ENCODE data around the gene DPEP2.
"Not testable (repeated sequence)": the region's sequence is repeated elsewhere in the genome, so short reads cannot be mapped to it uniquely, and the experiment has no call there.

The DPEP2 gene

DNA sequence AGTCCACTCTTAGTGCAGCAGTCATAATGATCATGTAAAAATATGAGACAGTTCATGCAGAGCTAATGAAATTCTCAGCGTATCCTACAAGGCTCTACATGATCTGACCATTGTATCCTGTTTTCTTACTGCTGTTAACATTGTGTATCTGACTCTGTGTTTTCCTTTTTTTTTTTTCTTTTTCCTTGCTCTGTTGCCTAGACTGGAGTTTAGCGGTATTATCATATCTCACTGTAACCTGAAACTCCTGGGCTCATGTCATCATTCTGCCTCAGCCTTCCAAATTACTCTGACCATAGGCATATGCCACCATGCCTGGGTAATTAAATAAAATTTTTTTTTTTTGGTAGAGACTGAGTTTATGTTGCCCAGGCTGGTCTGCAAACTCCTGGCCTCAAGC lies 35.9 kb upstream of the DPEP2 start:
- H4K20me1 ChIP-seq (ENCODE audit: insufficient read depth, low read length, poor library complexity, severe bottlenecking): no peaks in the 10 kb centered on the region
- TF ChIP-seq, protein P1, sequence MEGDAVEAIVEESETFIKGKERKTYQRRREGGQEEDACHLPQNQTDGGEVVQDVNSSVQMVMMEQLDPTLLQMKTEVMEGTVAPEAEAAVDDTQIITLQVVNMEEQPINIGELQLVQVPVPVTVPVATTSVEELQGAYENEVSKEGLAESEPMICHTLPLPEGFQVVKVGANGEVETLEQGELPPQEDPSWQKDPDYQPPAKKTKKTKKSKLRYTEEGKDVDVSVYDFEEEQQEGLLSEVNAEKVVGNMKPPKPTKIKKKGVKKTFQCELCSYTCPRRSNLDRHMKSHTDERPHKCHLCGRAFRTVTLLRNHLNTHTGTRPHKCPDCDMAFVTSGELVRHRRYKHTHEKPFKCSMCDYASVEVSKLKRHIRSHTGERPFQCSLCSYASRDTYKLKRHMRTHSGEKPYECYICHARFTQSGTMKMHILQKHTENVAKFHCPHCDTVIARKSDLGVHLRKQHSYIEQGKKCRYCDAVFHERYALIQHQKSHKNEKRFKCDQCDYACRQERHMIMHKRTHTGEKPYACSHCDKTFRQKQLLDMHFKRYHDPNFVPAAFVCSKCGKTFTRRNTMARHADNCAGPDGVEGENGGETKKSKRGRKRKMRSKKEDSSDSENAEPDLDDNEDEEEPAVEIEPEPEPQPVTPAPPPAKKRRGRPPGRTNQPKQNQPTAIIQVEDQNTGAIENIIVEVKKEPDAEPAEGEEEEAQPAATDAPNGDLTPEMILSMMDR (conservative IDR thresholded peaks at IDR 0.05; ENCODE audit: low read length): no peak
- no peak for TF ChIP-seq EZH2phosphoT487 (IDR thresholded peaks at IDR 0.05; ENCODE audit: borderline replicate concordance)

DNA sequence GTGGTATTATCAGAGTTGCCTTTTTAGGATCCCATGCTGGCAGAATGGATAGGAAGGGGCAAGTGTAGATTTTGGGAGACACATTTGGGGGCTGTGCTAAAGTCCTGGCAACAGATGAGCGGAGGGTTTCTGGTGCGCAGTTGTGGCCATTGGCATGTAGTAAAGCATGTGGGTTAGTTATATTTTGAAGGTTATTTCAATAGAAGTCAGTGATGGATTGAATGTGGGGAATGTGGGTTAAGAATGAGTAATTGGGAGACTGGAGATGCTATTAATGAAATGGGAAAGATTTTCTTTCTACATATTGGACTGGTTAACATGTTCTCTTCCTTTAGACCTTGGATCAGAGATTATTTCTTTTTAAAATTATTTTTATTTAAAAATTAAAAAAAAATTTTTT lies 33.8 kb upstream of the DPEP2 start:
- H3K4me3 ChIP-seq (ENCODE audit: low read length, poor library complexity, severe bottlenecking): no peak overlapping the region
- no peaks in the 10 kb centered on the region for H3K9me2 ChIP-seq (replicated peaks; ENCODE audit: low read depth, low read length)
- no peak overlapping the region for H3K4me2 ChIP-seq (ENCODE audit: low read depth, low read length, poor library complexity, severe bottlenecking)
- no peaks in the 10 kb centered on the region for H3K27me3 ChIP-seq (ENCODE audit: insufficient read depth, low read length, poor library complexity, severe bottlenecking)
- H2AFZ ChIP-seq (ENCODE audit: low read length): no peak overlapping the region
- H3K9ac ChIP-seq (ENCODE audit: low read depth, low read length, poor library complexity, severe bottlenecking): no peak overlapping the region
- H3K79me2 ChIP-seq (ENCODE audit: insufficient read depth, low read length): no peaks in the 10 kb centered on the region
- no peaks in the 10 kb centered on the region for H3K4me1 ChIP-seq (ENCODE audit: insufficient read depth, low read length, poor library complexity, severe bottlenecking)
- H3F3A ChIP-seq (ENCODE audit: low read depth): no peaks in the 10 kb centered on the region
- TF ChIP-seq EZH2phosphoT487 (IDR thresholded peaks at IDR 0.05; ENCODE audit: borderline replicate concordance): no peak
- TF ChIP-seq, protein P1 (conservative IDR thresholded peaks at IDR 0.05; ENCODE audit: low read length): no peak
- H3K36me3 ChIP-seq (ENCODE audit: insufficient read depth, low read length): no peaks in the 10 kb centered on the region
- H3K9me3 ChIP-seq (ENCODE audit: insufficient read depth, low read depth, low read length): no peaks in the 10 kb centered on the region
- no peaks in the 10 kb centered on the region for H4K20me1 ChIP-seq (ENCODE audit: insufficient read depth, low read length, poor library complexity, severe bottlenecking)

More for the DNA sequence above, 35.9 kb upstream of the DPEP2 start:
- Histone ChIP-seq H2AFZ (ENCODE audit: low read length) (no peak overlapping the region), H3K9me2 (replicated peaks; ENCODE audit: low read depth, low read length) (no peaks in the 10 kb centered on the region), H3K9me3 (ENCODE audit: insufficient read depth, low read depth, low read length) (no peaks in the 10 kb centered on the region), H3K27me3 (ENCODE audit: insufficient read depth, low read length, poor library complexity, severe bottlenecking) (no peaks in the 10 kb centered on the region), H3K79me2 (ENCODE audit: insufficient read depth, low read length) (no peaks in the 10 kb centered on the region), H3K4me3 (ENCODE audit: low read length, poor library complexity, severe bottlenecking) (no peak overlapping the region), H3K36me3 (ENCODE audit: insufficient read depth, low read length) (no peaks in the 10 kb centered on the region), H3K9ac (ENCODE audit: low read depth, low read length, poor library complexity, severe bottlenecking) (no peak overlapping the region), H3K4me2 (ENCODE audit: low read depth, low read length, poor library complexity, severe bottlenecking) (no peak overlapping the region), H3K4me1 (ENCODE audit: insufficient read depth, low read length, poor library complexity, severe bottlenecking) (no peaks in the 10 kb centered on the region), H3F3A (ENCODE audit: low read depth) (no peaks in the 10 kb centered on the region)

DNA sequence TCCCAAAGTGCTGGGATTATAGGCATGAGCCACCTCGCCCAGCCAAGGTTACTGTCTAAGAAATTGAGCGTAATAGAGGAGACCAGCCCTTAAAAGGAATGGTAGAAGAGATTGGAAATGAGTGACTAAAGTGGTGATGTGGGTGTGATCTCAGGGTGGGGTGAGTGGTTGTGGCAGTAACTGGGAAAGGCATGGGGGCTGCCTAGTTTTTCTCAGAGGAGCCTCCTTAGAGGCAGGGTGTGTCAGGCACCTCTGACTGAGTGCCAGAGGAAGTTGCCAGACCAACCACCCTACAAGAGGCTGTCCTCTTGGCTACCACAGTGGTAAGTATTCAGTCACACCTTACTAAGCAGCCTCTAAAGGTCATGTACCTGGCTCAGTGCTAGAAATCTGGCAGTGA lies 32.7 kb upstream of the DPEP2 start:
- Histone ChIP-seq H3K9me2 (replicated peaks; ENCODE audit: low read depth, low read length) (no peaks in the 10 kb centered on the region), H3K4me3 (ENCODE audit: low read length, poor library complexity, severe bottlenecking) (no peak overlapping the region), H2AFZ (ENCODE audit: low read length) (no peak overlapping the region), H3K4me2 (ENCODE audit: low read depth, low read length, poor library complexity, severe bottlenecking) (no peak overlapping the region), H3K79me2 (ENCODE audit: insufficient read depth, low read length) (no peaks in the 10 kb centered on the region), H3K4me1 (ENCODE audit: insufficient read depth, low read length, poor library complexity, severe bottlenecking) (no peaks in the 10 kb centered on the region), H3F3A (ENCODE audit: low read depth) (no peaks in the 10 kb centered on the region), H3K9me3 (ENCODE audit: insufficient read depth, low read depth, low read length) (no peaks in the 10 kb centered on the region), H3K9ac (ENCODE audit: low read depth, low read length, poor library complexity, severe bottlenecking) (no peak overlapping the region), H3K36me3 (ENCODE audit: insufficient read depth, low read length) (no peaks in the 10 kb centered on the region), H3K27me3 (ENCODE audit: insufficient read depth, low read length, poor library complexity, severe bottlenecking) (no peaks in the 10 kb centered on the region), H4K20me1 (ENCODE audit: insufficient read depth, low read length, poor library complexity, severe bottlenecking) (no peaks in the 10 kb centered on the region)
- TF ChIP-seq, protein P1 (conservative IDR thresholded peaks at IDR 0.05; ENCODE audit: low read length): no peak
- no peak for TF ChIP-seq EZH2phosphoT487 (IDR thresholded peaks at IDR 0.05; ENCODE audit: borderline replicate concordance)

DNA sequence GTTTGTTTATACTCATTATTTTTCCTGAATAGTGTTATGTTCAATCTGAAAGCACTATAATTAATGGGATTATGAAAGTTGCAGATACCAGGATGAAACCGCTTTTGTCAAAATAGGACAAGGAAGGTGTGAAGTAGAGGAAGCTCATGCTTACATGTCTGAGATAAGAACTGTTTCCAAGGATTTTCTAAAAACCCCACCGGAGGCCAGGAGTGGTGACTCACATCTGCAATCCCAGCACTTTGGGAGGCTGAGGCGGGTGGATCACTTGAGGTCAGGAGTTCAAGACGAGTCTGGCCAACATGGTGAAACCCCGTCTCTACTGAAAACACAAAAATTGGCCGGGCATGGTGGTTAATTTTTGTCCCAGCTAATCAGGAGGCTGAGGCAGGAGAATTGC lies 30.8 kb upstream of the DPEP2 start:
- not testable (repeated sequence) for H3F3A ChIP-seq (ENCODE audit: low read depth); H3K9me2 ChIP-seq (replicated peaks; ENCODE audit: low read depth, low read length); H3K9me3 ChIP-seq (ENCODE audit: insufficient read depth, low read depth, low read length); H3K79me2 ChIP-seq (ENCODE audit: insufficient read depth, low read length); H3K4me3 ChIP-seq (ENCODE audit: low read length, poor library complexity, severe bottlenecking); H3K4me1 ChIP-seq (ENCODE audit: insufficient read depth, low read length, poor library complexity, severe bottlenecking); H3K9ac ChIP-seq (ENCODE audit: low read depth, low read length, poor library complexity, severe bottlenecking); H2AFZ ChIP-seq (ENCODE audit: low read length); H3K4me2 ChIP-seq (ENCODE audit: low read depth, low read length, poor library complexity, severe bottlenecking); H4K20me1 ChIP-seq (ENCODE audit: insufficient read depth, low read length, poor library complexity, severe bottlenecking); H3K27me3 ChIP-seq (ENCODE audit: insufficient read depth, low read length, poor library complexity, severe bottlenecking); H3K36me3 ChIP-seq (ENCODE audit: insufficient read depth, low read length)

Data from Loucy (cell line).